Fibroblast of skin of left quadriceps (primary cell): ENCODE measurements around the gene NPR2.

Experiments used
- DNase-seq, 2 experiments: peaks; one replicate each; pipeline ENCODE4 v3.0.0-alpha.2; 2013; ENCODE audit warnings: low read depth in 2 of 2

The NPR2 gene

GRCh38 chr9:35763803-35764202 is 27.6 kb upstream of the NPR2 start:
- DNase-seq, result no peak

- DNase-seq, result no peak
Observed at GRCh38 chr9:35766997-35767396, 24.4 kb upstream of the NPR2 start.

- no peak for DNase-seq
Observed at GRCh38 chr9:35767458-35767857, 23.9 kb upstream of the NPR2 start.

- no peak for DNase-seq
Observed at GRCh38 chr9:35769763-35770162, 21.6 kb upstream of the NPR2 start.

GRCh38 chr9:35771075-35771433 is 20.3 kb upstream of the NPR2 start:
- no peak for DNase-seq

- no peak for DNase-seq
Observed at GRCh38 chr9:35771534-35771933, 19.9 kb upstream of the NPR2 start.

GRCh38 chr9:35771943-35772342 is 19.4 kb upstream of the NPR2 start:
- DNase-seq, result no peak

GRCh38 chr9:35774907-35775635 is 16.3 kb upstream of the NPR2 start:
- DNase-seq, result no peak

- DNase-seq, result no peak
Observed at GRCh38 chr9:35776018-35776417, 15.4 kb upstream of the NPR2 start.

- no peak for DNase-seq
Observed at GRCh38 chr9:35778496-35778895, 12.9 kb upstream of the NPR2 start.

- DNase-seq, result no peak
Observed at GRCh38 chr9:35781066-35781465, 10.3 kb upstream of the NPR2 start.

GRCh38 chr9:35783418-35783817 is 8.0 kb upstream of the NPR2 start:
- no peak for DNase-seq

- DNase-seq, result no peak
Observed at GRCh38 chr9:35789541-35789940, 1.9 kb upstream of the NPR2 start.

GRCh38 chr9:35790025-35790384 is 1.4 kb upstream of the NPR2 start:
- DNase-seq, result no peak

GRCh38 chr9:35790385-35791296 is 750 bp upstream of the NPR2 start:
- DNase-seq, result peak; percentile 73 to 74

GRCh38 chr9:35792024-35792813 is 828 bp downstream of the NPR2 start:
- DNase-seq, result no peak

GRCh38 chr9:35792826-35793225 is 1.4 kb downstream of the NPR2 start:
- DNase-seq, result no peak

GRCh38 chr9:35793461-35793860 is 2.1 kb downstream of the NPR2 start:
- no peak for DNase-seq

- no peak for DNase-seq
Observed at GRCh38 chr9:35795695-35796094, 4.3 kb downstream of the NPR2 start.

- no peak for DNase-seq
Observed at GRCh38 chr9:35797311-35798109, 6.1 kb downstream of the NPR2 start.

- no peak for DNase-seq
Observed at GRCh38 chr9:35798658-35799374, 7.4 kb downstream of the NPR2 start.
